Coronary artery (tissue), 2 donors: ENCODE measurements around the gene SLC40A1.

Experiments
- DNase-seq: peaks from one replicate; pipeline ENCODE4 v3.0.0-alpha.2; 2017; ENCODE audit warnings: low spot score
- H3K27ac ChIP-seq, 2 donors: fragments of 200-600 bp; sonication (generic); one replicate each; pipeline ENCODE4 v1.5.1; 2016 to 2019
- H3K4me3 ChIP-seq: fragments of 200-600 bp; sonication (generic); 2 replicates; pipeline ENCODE4 v1.5.1; 2016; ENCODE audit warnings: mild to moderate bottlenecking, moderate library complexity
- TF ChIP-seq, protein P1 (sequence below): fragments of 200-600 bp; sonication (generic); IDR thresholded peaks from one replicate; pipeline ENCODE4 v1.5.1; 2019; ENCODE audit warnings: antibody characterized with exemption

Gene SLC40A1

GRCh38 chr2:189601043-189601442, 20.5 kb upstream of the SLC40A1 start:
- Histone ChIP-seq H3K27ac (no peak overlapping the region), H3K4me3 (no peak overlapping the region)
- TF ChIP-seq, protein P1, sequence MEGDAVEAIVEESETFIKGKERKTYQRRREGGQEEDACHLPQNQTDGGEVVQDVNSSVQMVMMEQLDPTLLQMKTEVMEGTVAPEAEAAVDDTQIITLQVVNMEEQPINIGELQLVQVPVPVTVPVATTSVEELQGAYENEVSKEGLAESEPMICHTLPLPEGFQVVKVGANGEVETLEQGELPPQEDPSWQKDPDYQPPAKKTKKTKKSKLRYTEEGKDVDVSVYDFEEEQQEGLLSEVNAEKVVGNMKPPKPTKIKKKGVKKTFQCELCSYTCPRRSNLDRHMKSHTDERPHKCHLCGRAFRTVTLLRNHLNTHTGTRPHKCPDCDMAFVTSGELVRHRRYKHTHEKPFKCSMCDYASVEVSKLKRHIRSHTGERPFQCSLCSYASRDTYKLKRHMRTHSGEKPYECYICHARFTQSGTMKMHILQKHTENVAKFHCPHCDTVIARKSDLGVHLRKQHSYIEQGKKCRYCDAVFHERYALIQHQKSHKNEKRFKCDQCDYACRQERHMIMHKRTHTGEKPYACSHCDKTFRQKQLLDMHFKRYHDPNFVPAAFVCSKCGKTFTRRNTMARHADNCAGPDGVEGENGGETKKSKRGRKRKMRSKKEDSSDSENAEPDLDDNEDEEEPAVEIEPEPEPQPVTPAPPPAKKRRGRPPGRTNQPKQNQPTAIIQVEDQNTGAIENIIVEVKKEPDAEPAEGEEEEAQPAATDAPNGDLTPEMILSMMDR: no peak
- no peak for DNase-seq

DNA sequence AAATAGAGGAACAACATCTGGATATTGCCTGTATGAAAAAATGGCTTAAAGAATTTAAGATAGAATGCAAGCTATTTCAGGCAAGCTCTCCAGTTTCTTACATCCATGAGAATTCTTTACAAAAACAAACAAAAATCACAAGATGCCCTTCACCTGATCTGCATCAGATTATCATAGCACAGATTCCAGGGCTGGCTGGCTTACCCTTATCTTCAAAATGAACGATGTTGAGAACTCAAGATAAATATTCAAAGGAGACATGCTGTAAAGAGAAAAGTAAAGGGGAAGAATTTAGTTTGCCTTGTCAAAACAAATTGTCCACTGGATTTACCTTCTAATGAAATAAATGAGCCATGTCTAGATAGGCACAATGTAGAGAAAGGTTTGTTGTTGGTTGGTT, 18.7 kb upstream of the SLC40A1 start:
- DNase-seq: no peak
- no peak overlapping the region for H3K27ac ChIP-seq
- TF ChIP-seq, protein P1: no peak
- no peak overlapping the region for H3K4me3 ChIP-seq

GRCh38 chr2:189595417-189595816, 14.8 kb upstream of the SLC40A1 start:
- Histone ChIP-seq H3K27ac (no peak overlapping the region), H3K4me3 (no peak overlapping the region)
- TF ChIP-seq, protein P1: no peak
- no peak for DNase-seq

DNA sequence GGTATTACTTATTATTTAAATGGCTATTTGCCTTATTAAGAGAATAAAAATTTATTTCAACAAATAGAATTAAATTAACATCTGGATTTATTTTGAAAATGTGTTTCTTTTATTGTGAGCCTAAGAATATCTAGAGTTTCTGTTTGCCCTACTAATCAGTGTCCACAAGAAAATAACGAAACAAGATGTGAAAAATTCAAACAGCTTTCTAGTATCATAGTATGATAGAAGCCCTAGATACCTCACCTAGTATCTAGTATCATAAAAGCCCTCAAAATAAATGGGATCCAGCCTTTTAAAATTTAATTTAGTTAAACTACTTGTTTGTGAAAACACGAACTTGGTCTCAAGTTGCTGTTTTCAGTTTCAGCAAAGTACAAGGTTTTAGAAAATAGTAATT, 13.7 kb upstream of the SLC40A1 start:
- TF ChIP-seq, protein P1: no peak
- DNase-seq: no peak
- no peak overlapping the region for H3K4me3 ChIP-seq

GRCh38 chr2:189593115-189593514, 12.5 kb upstream of the SLC40A1 start:
- no peak for DNase-seq
- H3K27ac ChIP-seq: no peak overlapping the region
- no peak overlapping the region for H3K4me3 ChIP-seq
- TF ChIP-seq, protein P1: no peak

More for the DNA sequence above, 13.7 kb upstream of the SLC40A1 start:
- H3K27ac ChIP-seq: no peak overlapping the region

GRCh38 chr2:189592353-189592984, 11.9 kb upstream of the SLC40A1 start:
- TF ChIP-seq, protein P1: no peak
- Histone ChIP-seq H3K4me3 (no peak overlapping the region), H3K27ac (no peak overlapping the region)
- no peak for DNase-seq

GRCh38 chr2:189587780-189588179, 7.2 kb upstream of the SLC40A1 start:
- Histone ChIP-seq H3K27ac (no peak overlapping the region), H3K4me3 (no peak overlapping the region)
- TF ChIP-seq, protein P1: no peak
- DNase-seq: no peak
